ENCODE results near the gene VPS13D.

DNA sequence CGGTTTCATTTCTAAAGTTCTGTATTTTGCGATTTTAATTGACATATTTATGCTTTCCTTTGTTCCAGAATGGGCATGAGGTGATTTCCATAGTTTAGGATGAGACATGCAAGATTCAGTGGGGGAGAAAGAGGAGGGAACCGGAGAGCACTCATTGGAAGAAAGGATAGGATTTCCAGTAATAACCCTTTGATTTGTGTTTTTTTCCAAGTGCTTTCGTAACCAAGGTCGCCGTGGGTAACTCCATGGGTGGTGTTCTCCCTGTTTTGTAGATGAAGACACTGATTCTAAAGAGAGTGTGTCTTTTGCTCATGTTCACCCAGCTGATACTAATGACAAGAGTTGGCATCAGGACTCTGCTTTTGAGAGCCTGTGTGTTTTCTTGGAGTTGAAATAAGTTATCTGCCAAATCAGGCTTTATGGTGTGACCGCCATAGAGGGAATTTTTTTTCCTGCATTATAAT is 218.1 kb downstream of the VPS13D start:
- TF ChIP-seq, protein P1, sequence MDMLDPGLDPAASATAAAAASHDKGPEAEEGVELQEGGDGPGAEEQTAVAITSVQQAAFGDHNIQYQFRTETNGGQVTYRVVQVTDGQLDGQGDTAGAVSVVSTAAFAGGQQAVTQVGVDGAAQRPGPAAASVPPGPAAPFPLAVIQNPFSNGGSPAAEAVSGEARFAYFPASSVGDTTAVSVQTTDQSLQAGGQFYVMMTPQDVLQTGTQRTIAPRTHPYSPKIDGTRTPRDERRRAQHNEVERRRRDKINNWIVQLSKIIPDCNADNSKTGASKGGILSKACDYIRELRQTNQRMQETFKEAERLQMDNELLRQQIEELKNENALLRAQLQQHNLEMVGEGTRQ (IDR thresholded peaks at IDR 0.05; ENCODE audit: borderline replicate concordance, low read depth, low read length), result no peak
- TF ChIP-seq TAF1 (IDR thresholded peaks at IDR 0.05; ENCODE audit: borderline replicate concordance, low read depth, low read length) (no peak), GATA2 (CRISPR knock-in tag; IDR thresholded peaks at IDR 0.05) (no peak), YY1 (IDR thresholded peaks at IDR 0.05; ENCODE audit: low read depth) (no peak), POLR2AphosphoS5 (IDR thresholded peaks at IDR 0.05; ENCODE audit: low read depth, low read length) (no peak), GABPA (IDR thresholded peaks at IDR 0.05; ENCODE audit: low read depth) (no peak), TEAD4 (IDR thresholded peaks at IDR 0.05; ENCODE audit: borderline replicate concordance, insufficient read depth) (no peak), RCOR1 (IDR thresholded peaks at IDR 0.05; ENCODE audit: low read length) (no peak), EZH2phosphoT487 (IDR thresholded peaks at IDR 0.05; ENCODE audit: borderline replicate concordance, low read depth) (no peak)
- TF ChIP-seq, protein P2, sequence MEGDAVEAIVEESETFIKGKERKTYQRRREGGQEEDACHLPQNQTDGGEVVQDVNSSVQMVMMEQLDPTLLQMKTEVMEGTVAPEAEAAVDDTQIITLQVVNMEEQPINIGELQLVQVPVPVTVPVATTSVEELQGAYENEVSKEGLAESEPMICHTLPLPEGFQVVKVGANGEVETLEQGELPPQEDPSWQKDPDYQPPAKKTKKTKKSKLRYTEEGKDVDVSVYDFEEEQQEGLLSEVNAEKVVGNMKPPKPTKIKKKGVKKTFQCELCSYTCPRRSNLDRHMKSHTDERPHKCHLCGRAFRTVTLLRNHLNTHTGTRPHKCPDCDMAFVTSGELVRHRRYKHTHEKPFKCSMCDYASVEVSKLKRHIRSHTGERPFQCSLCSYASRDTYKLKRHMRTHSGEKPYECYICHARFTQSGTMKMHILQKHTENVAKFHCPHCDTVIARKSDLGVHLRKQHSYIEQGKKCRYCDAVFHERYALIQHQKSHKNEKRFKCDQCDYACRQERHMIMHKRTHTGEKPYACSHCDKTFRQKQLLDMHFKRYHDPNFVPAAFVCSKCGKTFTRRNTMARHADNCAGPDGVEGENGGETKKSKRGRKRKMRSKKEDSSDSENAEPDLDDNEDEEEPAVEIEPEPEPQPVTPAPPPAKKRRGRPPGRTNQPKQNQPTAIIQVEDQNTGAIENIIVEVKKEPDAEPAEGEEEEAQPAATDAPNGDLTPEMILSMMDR (IDR thresholded peaks at IDR 0.05), result no peak
- TF ChIP-seq, protein P3, sequence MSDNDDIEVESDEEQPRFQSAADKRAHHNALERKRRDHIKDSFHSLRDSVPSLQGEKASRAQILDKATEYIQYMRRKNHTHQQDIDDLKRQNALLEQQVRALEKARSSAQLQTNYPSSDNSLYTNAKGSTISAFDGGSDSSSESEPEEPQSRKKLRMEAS (IDR thresholded peaks at IDR 0.05; ENCODE audit: low read depth), result no peak
- TF ChIP-seq, protein P4, sequence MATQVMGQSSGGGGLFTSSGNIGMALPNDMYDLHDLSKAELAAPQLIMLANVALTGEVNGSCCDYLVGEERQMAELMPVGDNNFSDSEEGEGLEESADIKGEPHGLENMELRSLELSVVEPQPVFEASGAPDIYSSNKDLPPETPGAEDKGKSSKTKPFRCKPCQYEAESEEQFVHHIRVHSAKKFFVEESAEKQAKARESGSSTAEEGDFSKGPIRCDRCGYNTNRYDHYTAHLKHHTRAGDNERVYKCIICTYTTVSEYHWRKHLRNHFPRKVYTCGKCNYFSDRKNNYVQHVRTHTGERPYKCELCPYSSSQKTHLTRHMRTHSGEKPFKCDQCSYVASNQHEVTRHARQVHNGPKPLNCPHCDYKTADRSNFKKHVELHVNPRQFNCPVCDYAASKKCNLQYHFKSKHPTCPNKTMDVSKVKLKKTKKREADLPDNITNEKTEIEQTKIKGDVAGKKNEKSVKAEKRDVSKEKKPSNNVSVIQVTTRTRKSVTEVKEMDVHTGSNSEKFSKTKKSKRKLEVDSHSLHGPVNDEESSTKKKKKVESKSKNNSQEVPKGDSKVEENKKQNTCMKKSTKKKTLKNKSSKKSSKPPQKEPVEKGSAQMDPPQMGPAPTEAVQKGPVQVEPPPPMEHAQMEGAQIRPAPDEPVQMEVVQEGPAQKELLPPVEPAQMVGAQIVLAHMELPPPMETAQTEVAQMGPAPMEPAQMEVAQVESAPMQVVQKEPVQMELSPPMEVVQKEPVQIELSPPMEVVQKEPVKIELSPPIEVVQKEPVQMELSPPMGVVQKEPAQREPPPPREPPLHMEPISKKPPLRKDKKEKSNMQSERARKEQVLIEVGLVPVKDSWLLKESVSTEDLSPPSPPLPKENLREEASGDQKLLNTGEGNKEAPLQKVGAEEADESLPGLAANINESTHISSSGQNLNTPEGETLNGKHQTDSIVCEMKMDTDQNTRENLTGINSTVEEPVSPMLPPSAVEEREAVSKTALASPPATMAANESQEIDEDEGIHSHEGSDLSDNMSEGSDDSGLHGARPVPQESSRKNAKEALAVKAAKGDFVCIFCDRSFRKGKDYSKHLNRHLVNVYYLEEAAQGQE (IDR thresholded peaks at IDR 0.05; ENCODE audit: low read depth, low read length), result no peak

Measured in SK-N-SH (cell line).